HCT116 (cell line): ENCODE data around the gene OR13C4. TPM values are rescaled to one million over a fixed set of nuclear protein-coding genes. Genes with fewer than 3 reads are reported as not detected.

Experiments
- ATAC-seq: fragments of 200-7000 bp; cut with Tn5 transposase; 2 replicates; pipeline ENCODE4 v1.9.1; 2020; ENCODE audit warnings: mild to moderate bottlenecking, moderate library complexity
- BruUV-seq: library from RNA; stranded (reverse); fragments of 400-500 nt; replicated peaks from 2 replicates; lab custom pipeline; 2021; lab: Mats Ljungman, UMichigan
- CTCF ChIA-PET: fragments of 300-600 bp; sonication (Branson Sonifier 250); formaldehyde crosslinking; loops from one replicate; lab custom pipeline; 2021; ENCODE audit warnings: antibody characterized with exemption; lab: Charles Lee
- POLR2A ChIA-PET: fragments of 300-600, 350-600 bp; sonication (Branson Sonifier 250); formaldehyde crosslinking; loops from one replicate; lab custom pipeline; 2021; ENCODE audit warnings: antibody characterized with exemption; lab: Charles Lee
- RAD21 ChIA-PET, 2 experiments: fragments of 300-600 bp; sonication (Branson Sonifier 250); formaldehyde crosslinking; loops; one replicate each; lab custom pipeline; 2023; ENCODE audit warnings: low total read pairs in 2 of 2; ENCODE audit not compliant: uncharacterized antibody in 2 of 2, unreplicated experiment in 2 of 2, low non-redundant PET in 1 of 2; lab: Charles Lee
- DNase-seq: peaks from one replicate; pipeline ENCODE4 v3.0.0-alpha.2; 2010; ENCODE audit warnings: low read depth, low spot score
- H2AFZ ChIP-seq: fragments of 200-600 bp; shearing (Covaris generic), sonication (generic); 2 replicates; pipeline ENCODE4 v1.6.1; 2017; ENCODE audit warnings: low read depth, mixed run types, mixed read lengths, antibody characterized with exemption, low read length; ENCODE audit not compliant: poor library complexity, severe bottlenecking
- H3K27ac ChIP-seq: 2 replicates; pipeline ENCODE4 v1.5.1; 2012; ENCODE audit warnings: low read depth, low read length
- H3K27me3 ChIP-seq: fragments of 200-600 bp; sonication (generic); 2 replicates; pipeline ENCODE4 v1.6.1; 2016; ENCODE audit warnings: mixed run types, low read length, mixed read lengths; ENCODE audit not compliant: insufficient read depth
- H3K36me3 ChIP-seq, 2 experiments: fragments of 200-500 bp in 1 of 2; fragments of 200-600 bp in 1 of 2; sonication (Bioruptor generic) in 1 of 2; sonication (generic) in 1 of 2; 2 replicates each; pipeline versions ENCODE4 v1.5.1 to v1.6.1; 2014 to 2016; ENCODE audit warnings: low read length in 2 of 2, inconsistent platforms in 1 of 2, mixed read lengths in 1 of 2, mixed run types in 1 of 2; ENCODE audit not compliant: insufficient read depth in 2 of 2, control insufficient read depth in 1 of 2
- H3K4me1 ChIP-seq, 2 experiments: fragments of 200-600 bp in 1 of 2; sonication (generic) in 1 of 2; 2 replicates each; pipeline versions ENCODE4 v1.5.1 to v1.6.1; 2012 to 2017; ENCODE audit warnings: low read length in 2 of 2, inconsistent platforms in 1 of 2, mild to moderate bottlenecking in 1 of 2, mixed read lengths in 1 of 2, mixed run types in 1 of 2, moderate library complexity in 1 of 2; ENCODE audit not compliant: insufficient read depth in 2 of 2, control insufficient read depth in 1 of 2
- H3K4me2 ChIP-seq: fragments of 200-600 bp; sonication (generic); 2 replicates; pipeline ENCODE4 v1.6.1; 2017; ENCODE audit warnings: mixed run types, low read length, mixed read lengths
- H3K4me3 ChIP-seq, 2 experiments: fragments of 200-600 bp in 1 of 2; sonication (generic) in 1 of 2; replicated peaks in 1 of 2; 2 replicates each; pipeline ENCODE4 v1.5.1; 2011 to 2016; ENCODE audit warnings: low read length in 2 of 2, control low read depth in 1 of 2, low read depth in 1 of 2, mild to moderate bottlenecking in 1 of 2, mixed read lengths in 1 of 2, mixed run types in 1 of 2
- H3K79me2 ChIP-seq: fragments of 200-600 bp; sonication (generic); 2 replicates; pipeline ENCODE4 v1.6.1; 2017; ENCODE audit warnings: mild to moderate bottlenecking, mixed run types, low read length, moderate library complexity, mixed read lengths; ENCODE audit not compliant: insufficient read depth
- H3K9ac ChIP-seq: fragments of 200-600 bp; sonication (generic); 2 replicates; pipeline ENCODE4 v1.6.1; 2016; ENCODE audit warnings: low read length, mixed read lengths
- H3K9me2 ChIP-seq: fragments of 200-600 bp; sonication (generic), shearing (Covaris generic); 2 replicates; pipeline ENCODE4 v1.6.1; 2017; ENCODE audit warnings: mixed run types, mild to moderate bottlenecking, moderate library complexity; ENCODE audit not compliant: insufficient read depth
- H3K9me3 ChIP-seq, 2 experiments: fragments of 200-500 bp in 1 of 2; fragments of 200-600 bp in 1 of 2; sonication (Bioruptor generic) in 1 of 2; sonication (generic) in 1 of 2; 2 replicates each; pipeline ENCODE4 v1.6.1; 2014 to 2017; ENCODE audit warnings: low read length in 2 of 2, mixed read lengths in 2 of 2, inconsistent platforms in 1 of 2, low read depth in 1 of 2, mild to moderate bottlenecking in 1 of 2, mixed run types in 1 of 2, moderate library complexity in 1 of 2; ENCODE audit not compliant: control insufficient read depth in 1 of 2, insufficient read depth in 1 of 2
- H4K20me1 ChIP-seq: fragments of 200-600 bp; sonication (generic), shearing (Covaris generic); 2 replicates; pipeline ENCODE4 v1.6.1; 2017; ENCODE audit warnings: mixed run types, mild to moderate bottlenecking, moderate library complexity; ENCODE audit not compliant: insufficient read depth
- CEBPB ChIP-seq: IDR thresholded peaks from 2 replicates; pipeline ENCODE4 v1.6.1; 2012; ENCODE audit warnings: low read depth
- EGR1 ChIP-seq: IDR thresholded peaks from 2 replicates; pipeline ENCODE4 v1.6.1; 2012; ENCODE audit warnings: low read depth
- ELF1 ChIP-seq: IDR thresholded peaks from 2 replicates; pipeline ENCODE4 v1.6.1; 2012; ENCODE audit warnings: low read depth, borderline replicate concordance
- EZH2 ChIP-seq: fragments of 200-600 bp; sonication (generic); IDR thresholded peaks from 2 replicates; pipeline ENCODE4 v1.6.1; 2017; ENCODE audit warnings: antibody characterized with exemption, mixed run types
- JUND ChIP-seq: IDR thresholded peaks from 2 replicates; pipeline ENCODE4 v1.6.1; 2012
- POLR2A ChIP-seq: IDR thresholded peaks from 2 replicates; pipeline ENCODE4 v1.7.0; 2011; ENCODE audit warnings: borderline replicate concordance; ENCODE audit not compliant: insufficient read depth, insufficient read length; ENCODE audit errors: extremely low read depth
- POLR2AphosphoS5 ChIP-seq: IDR thresholded peaks from 2 replicates; pipeline ENCODE4 v1.6.1; 2011; ENCODE audit warnings: mild to moderate bottlenecking, low read depth, low read length, moderate library complexity
- SIN3A ChIP-seq: IDR thresholded peaks from 2 replicates; pipeline ENCODE4 v1.6.1; 2012; ENCODE audit warnings: low read depth
- SRF ChIP-seq: IDR thresholded peaks from 2 replicates; pipeline ENCODE4 v1.6.1; 2012; ENCODE audit warnings: low read depth
- YY1 ChIP-seq: IDR thresholded peaks from 2 replicates; pipeline ENCODE4 v1.6.1; 2011; ENCODE audit warnings: low read length, low read depth, moderate library complexity, mild to moderate bottlenecking; ENCODE audit not compliant: insufficient replicate concordance; ENCODE audit errors: extremely low read depth
- ZFX ChIP-seq: fragments of 450-650 bp; IDR thresholded peaks from 2 replicates; pipeline ENCODE4 v1.6.1; 2017
- ZNF274 ChIP-seq: fragments of 200-500 bp; sonication (Bioruptor generic); IDR thresholded peaks from 2 replicates; pipeline ENCODE4 v1.6.1; 2014; ENCODE audit warnings: mild to moderate bottlenecking, low read depth, low read length, inconsistent platforms
- intact Hi-C: fragments of 100-400 bp; cut with micrococcal nuclease; formaldehyde crosslinking; loops from 2 replicates; pipeline ENCODE4 v1.10.0; 2022
- total RNA-seq: library from RNA; stranded (reverse); gene quantifications from one replicate; pipeline ENCODE4 v1.2.1, GENCODE V29; 2021; ENCODE audit not compliant: unreplicated experiment

OR13C4 gene
- total RNA-seq, 1 experiment from 2014 or later: not detected

- DNase-seq: no peak
- intact Hi-C loops: no loop called here
- H3K36me3 ChIP-seq: no peaks in the 10 kb centered on the region
Observed at GRCh38 chr9:104556830-104557634, 30.0 kb upstream of the OR13C4 start.

GRCh38 chr9:104555521-104555920, 28.5 kb upstream of the OR13C4 start:
- H3K9me2 ChIP-seq: no peaks in the 10 kb centered on the region
- no peak overlapping the region for H3K4me3 ChIP-seq
- H3K4me2 ChIP-seq: no peak overlapping the region
- H4K20me1 ChIP-seq: no peaks in the 10 kb centered on the region
- ChIA-PET POLR2A (no interaction called here), RAD21 (no interaction called here), CTCF (no interaction called here)
- H3K4me1 ChIP-seq: no peaks in the 10 kb centered on the region
- no peak overlapping the region for H3K9ac ChIP-seq
- H3K9me3 ChIP-seq: no peaks in the 10 kb centered on the region
- intact Hi-C loops: no loop called here
- no peak overlapping the region for H3K27ac ChIP-seq
- no peaks in the 10 kb centered on the region for H3K36me3 ChIP-seq
- ATAC-seq (no peak), DNase-seq (no peak)
- BruUV-seq: no TSS peak
- TF ChIP-seq SRF: no peak
- no peak for TF ChIP-seq CEBPB
- no peak for TF ChIP-seq YY1
- no peak for TF ChIP-seq SIN3A
- TF ChIP-seq POLR2A: no peak
- no peak for TF ChIP-seq EZH2
- TF ChIP-seq ELF1: no peak
- TF ChIP-seq ZNF274: no peak
- no peak for TF ChIP-seq EGR1
- H3K27me3 ChIP-seq: no peaks in the 10 kb centered on the region
- H3K79me2 ChIP-seq: no peaks in the 10 kb centered on the region
- H2AFZ ChIP-seq: no peak overlapping the region

More at GRCh38 chr9:104556830-104557634, 30.0 kb upstream of the OR13C4 start:
- Histone ChIP-seq H3K27me3 (no peaks in the 10 kb centered on the region), H3K79me2 (no peaks in the 10 kb centered on the region), H3K9me2 (no peaks in the 10 kb centered on the region)
- ATAC-seq: no peak
- POLR2A ChIA-PET: no interaction called here
- TF ChIP-seq ZFX (no peak), POLR2A (no peak), JUND (no peak), POLR2AphosphoS5 (no peak)
- TF ChIP-seq, all 23 proteins: peak for 0
- ChIA-PET CTCF (no interaction called here), RAD21 (no interaction called here)
- Histone ChIP-seq H3K9ac (no peak overlapping the region), H4K20me1 (no peaks in the 10 kb centered on the region), H3K4me1 (no peaks in the 10 kb centered on the region), H3K4me3 (no peak overlapping the region), H3K4me2 (no peak overlapping the region), H3K9me3 (no peaks in the 10 kb centered on the region), H2AFZ (no peak overlapping the region), H3K27ac (no peak overlapping the region)
- BruUV-seq: no TSS peak
